ENCODE results near the gene SLC6A18.
"Not testable (repeated sequence)": the region's sequence is repeated elsewhere in the genome, so short reads cannot be mapped to it uniquely, and the experiment has no call there.

Gene SLC6A18

DNA sequence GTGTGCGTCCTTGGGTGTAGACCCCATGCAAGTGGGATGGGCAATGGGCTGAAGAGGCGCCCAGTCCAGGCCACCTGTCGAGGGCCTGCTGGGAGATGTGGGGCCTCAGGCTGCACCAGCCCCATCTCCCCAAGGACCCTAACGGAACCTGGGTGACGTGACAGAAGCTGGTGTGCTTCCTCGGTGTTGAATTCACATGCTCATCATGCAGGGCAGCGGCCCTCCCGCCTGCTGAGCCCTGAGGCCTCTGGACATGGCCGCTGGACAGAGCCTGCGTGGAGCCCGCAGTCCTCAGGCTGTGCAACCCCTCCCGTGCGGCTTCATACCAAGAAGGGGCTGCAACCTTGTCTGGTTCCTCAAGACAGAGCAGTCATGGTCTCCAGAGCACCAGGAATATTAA lies 42.9 kb downstream of the SLC6A18 start:
- TF ChIP-seq, protein P1, sequence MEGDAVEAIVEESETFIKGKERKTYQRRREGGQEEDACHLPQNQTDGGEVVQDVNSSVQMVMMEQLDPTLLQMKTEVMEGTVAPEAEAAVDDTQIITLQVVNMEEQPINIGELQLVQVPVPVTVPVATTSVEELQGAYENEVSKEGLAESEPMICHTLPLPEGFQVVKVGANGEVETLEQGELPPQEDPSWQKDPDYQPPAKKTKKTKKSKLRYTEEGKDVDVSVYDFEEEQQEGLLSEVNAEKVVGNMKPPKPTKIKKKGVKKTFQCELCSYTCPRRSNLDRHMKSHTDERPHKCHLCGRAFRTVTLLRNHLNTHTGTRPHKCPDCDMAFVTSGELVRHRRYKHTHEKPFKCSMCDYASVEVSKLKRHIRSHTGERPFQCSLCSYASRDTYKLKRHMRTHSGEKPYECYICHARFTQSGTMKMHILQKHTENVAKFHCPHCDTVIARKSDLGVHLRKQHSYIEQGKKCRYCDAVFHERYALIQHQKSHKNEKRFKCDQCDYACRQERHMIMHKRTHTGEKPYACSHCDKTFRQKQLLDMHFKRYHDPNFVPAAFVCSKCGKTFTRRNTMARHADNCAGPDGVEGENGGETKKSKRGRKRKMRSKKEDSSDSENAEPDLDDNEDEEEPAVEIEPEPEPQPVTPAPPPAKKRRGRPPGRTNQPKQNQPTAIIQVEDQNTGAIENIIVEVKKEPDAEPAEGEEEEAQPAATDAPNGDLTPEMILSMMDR (IDR thresholded peaks at IDR 0.05), result no peak
- no peak for TF ChIP-seq ZFX (IDR thresholded peaks at IDR 0.05; ENCODE audit: borderline replicate concordance)
- no peak overlapping the region for H3K27ac ChIP-seq

DNA sequence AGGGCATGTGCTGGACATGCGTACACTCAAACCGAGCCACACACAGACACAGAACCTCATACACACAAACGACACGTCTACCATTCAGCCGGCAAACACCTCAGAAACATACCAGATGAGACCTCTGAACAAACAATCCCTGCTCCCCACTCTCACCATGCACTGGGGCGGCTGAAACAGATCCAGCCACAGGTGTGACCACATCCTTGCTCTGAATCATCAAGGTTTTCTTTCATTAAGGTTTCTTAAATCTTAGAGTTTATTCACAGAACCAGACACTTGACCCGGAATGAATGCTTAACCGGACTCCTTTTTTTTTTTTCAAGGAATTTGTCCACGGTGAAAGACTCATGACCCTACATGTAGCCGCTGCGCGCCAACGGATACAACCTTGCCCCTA lies 43.5 kb downstream of the SLC6A18 start:
- TF ChIP-seq ZFX (IDR thresholded peaks at IDR 0.05; ENCODE audit: borderline replicate concordance), result no peak
- TF ChIP-seq, protein P1 (IDR thresholded peaks at IDR 0.05), result no peak
- no peak overlapping the region for H3K27ac ChIP-seq

DNA sequence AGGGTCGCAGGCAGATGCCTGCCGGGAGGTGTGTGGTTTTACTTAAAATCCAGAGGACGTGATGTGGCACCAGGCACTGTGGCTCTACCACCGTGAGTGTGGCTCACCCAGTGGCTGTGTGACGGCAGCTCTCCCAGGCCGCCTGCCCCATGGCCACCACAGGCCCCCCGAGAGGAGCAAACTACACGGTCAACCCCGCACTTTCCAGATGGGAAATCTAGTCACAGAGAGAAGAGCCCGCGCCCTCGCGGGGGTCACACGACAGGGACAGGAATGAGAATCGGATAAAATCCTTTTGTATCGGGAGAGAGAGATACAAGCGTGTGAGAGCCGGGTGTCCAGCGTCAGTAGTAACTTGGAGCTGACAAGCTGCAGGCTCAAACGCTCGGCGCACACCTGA lies 45.2 kb downstream of the SLC6A18 start:
- TF ChIP-seq ZFX (IDR thresholded peaks at IDR 0.05; ENCODE audit: borderline replicate concordance), result no peak
- TF ChIP-seq, protein P1 (IDR thresholded peaks at IDR 0.05), result no peak

DNA sequence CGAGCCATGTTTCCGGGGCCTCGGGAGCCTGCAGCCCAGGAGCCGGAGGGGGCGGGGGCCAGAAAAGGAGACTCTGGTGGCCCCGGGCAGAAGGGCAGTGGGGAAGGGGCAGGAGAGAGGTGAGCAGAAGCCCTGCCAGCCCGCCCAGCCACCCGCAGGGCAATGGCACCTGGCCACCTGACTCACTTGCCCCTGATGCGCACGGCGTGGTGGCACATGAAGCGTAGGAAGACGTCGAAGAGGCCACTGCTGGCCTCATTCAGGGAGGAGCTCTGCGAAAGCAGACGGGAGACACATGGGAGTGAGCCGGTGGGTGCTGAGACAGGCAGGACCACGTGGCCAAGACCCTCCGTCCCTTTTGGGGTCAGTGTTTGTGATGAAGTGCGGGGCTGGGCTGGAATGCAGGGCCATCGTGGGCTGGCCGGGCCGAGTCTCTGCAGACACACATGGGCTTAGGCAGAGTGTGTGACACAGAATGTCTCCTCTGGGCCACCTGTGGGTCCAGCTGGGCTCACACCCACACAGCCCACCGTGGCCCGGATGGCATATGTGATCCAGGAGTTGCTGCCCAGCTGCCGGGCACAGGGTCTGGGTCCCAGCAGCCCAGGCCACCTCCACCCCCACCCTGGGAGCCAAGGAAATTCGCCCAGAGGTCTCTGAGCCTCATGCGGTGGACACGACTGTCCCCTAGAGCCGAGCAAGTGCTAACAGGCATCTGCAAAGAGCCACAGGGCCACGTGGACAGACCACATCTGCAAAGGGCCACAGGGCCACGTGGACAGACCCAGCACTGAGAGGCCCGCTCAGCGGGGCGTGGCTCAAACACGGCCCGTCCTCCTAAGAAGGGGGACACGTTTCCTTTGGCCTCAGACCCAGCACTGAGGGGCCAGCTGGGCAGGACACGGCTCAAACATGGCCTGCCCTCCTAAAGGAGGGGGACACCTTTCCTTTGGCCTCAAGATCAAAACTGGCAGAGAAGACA lies 46.0 kb downstream of the SLC6A18 start:
- TF ChIP-seq, protein P1 (IDR thresholded peaks at IDR 0.05), result no peak
- no peak for TF ChIP-seq ZFX (IDR thresholded peaks at IDR 0.05; ENCODE audit: borderline replicate concordance)
- no peak overlapping the region for H3K27ac ChIP-seq

More for the DNA sequence above, 45.2 kb downstream of the SLC6A18 start:
- no peak overlapping the region for H3K27ac ChIP-seq

DNA sequence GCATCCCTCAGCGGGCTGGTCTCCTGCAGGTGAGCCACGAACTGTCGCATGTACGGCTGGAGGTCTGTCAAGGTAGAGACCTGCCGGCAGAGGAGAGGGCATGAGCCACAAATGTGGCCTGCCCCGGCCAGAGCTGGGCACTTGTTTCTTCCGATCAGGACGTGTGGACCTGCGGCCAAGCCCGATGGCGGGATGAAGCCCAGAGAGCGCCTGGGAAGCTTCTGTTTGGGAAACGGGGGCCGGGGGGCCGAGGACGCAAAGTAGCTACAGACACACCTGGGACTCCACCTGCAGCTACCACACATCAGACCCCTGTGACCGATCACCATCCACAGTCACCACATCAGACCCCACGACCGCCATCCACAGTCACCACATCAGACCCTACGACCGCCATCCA lies 47.0 kb downstream of the SLC6A18 start:
- TF ChIP-seq, protein P1 (IDR thresholded peaks at IDR 0.05), result no peak
- TF ChIP-seq ZFX (IDR thresholded peaks at IDR 0.05; ENCODE audit: borderline replicate concordance), result no peak
- H3K27ac ChIP-seq, result no peak overlapping the region

DNA sequence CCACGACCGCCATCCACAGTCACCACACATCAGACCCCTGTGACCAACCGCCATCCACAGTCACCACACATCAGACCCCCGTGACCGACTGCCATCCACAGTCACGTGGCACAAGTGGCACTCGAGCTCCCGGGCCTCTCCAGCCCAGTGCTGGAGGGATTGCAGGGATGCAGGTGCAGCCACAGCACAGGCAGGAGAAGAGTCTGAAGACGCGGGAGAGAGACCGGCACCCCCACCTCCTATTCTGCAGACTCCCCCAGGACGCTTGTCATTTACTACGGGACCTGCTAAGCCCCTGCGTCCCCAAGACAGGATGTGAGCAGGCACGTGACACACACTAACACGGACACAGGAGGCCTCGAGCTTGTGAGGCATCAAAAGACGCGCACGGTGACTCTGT lies 48.6 kb downstream of the SLC6A18 start:
- TF ChIP-seq ZFX (IDR thresholded peaks at IDR 0.05; ENCODE audit: borderline replicate concordance), result no peak
- TF ChIP-seq, protein P1 (IDR thresholded peaks at IDR 0.05), result no peak
- H3K27ac ChIP-seq, result no peak overlapping the region

DNA sequence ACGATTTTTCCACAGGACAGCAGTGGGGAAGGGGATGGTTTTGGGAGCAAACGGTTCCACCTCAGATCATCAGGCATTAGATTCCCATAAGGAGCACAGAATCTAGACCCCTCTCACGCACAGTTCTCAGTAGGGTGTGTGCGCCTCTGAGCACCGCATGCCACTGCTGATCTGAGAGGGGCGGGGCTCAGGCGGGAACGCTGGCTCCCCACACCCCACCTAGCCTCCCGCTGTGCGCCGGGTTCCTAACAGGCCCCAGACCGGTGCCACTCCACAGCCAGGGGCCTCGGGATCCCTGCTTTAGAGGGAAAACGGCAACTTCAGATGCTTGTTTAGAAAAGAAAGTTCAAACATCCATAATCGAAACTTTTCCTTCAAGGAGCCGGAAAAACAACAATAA lies 49.3 kb downstream of the SLC6A18 start:
- no peak for TF ChIP-seq ZFX (IDR thresholded peaks at IDR 0.05; ENCODE audit: borderline replicate concordance)
- TF ChIP-seq, protein P1 (IDR thresholded peaks at IDR 0.05), result no peak
- no peak overlapping the region for H3K27ac ChIP-seq

DNA sequence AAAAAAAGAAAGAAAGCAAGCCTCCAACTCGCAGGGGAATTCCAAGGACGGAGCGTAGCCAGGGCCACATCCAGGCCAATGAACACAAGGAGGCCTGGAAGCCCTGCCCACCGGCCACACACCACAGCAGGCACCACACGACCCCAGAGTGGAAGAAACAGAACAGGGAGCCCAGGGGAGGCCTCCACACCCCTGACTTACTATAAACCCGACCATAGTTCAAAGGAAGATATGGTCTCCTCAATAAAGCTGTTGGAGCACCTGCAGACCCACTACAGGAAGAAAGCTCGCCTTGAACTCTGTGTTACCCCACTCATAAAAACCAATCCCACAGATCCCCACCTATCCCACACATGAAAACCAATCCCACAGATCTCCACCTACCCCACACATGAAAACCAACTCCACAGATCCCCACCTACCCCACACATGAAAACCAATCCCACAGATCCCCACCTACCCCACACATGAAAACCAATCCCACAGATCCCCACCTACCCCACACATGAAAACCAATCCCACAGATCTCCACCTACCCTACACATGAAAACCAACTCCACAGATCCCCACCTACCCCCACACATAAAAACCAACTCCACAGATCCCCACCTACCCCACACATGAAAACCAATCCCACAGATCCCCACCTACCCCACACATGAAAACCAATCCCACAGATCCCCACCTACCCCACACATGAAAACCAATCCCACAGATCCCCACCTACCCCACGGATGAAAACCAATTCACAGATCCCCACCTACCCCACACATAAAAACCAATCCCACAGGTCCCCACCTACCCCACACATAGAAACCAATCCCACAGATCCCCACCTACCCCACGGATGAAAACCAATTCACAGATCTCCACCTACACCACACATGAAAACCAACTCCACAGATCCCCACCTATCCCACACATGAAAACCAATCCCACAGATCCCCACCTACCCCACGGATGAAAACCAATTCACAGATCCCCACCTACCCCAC lies 50.5 kb downstream of the SLC6A18 start:
- H3K27ac ChIP-seq, result not testable (repeated sequence)

All from 22Rv1 (cell line).